Measurements from ENCODE around the gene A4GNT.

Gene A4GNT

DNA sequence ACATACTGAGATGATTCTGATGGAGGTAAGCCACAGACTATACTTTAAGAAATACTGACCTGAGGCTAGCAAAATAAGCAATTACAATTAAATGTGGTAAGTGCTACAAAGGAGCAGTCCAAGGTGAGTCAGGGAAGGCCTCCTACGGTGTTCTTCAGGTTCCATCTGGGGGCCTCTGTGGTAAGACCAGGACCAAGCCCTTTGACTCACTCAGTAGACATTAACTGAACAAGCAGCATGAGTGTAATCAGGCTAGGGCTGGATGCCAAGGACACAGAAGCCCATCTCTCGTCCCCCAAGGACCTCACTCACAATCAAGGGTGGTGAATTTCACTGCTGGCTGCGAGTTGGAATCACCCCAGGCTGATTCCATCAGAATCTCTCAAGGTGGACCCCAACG, 54.1 kb downstream of the A4GNT start:
- DNase-seq = peak; percentile 69

Data from NCI-H226 (cell line).